OCI-LY7 (cell line): ENCODE measurements around the gene STYXL1. TPM values are rescaled to one million over a fixed set of nuclear protein-coding genes. Genes with fewer than 3 reads are reported as not detected.

Experiments used
- BruUV-seq: library from RNA; stranded (reverse); fragments of 400-500 nt; replicated peaks from 2 replicates; lab custom pipeline; 2021; lab: Mats Ljungman, UMichigan
- CTCF ChIA-PET: fragments of 300-600 bp; sonication (Branson Sonifier 250); formaldehyde crosslinking; loops from one replicate; lab custom pipeline; 2022; ENCODE audit warnings: antibody characterized with exemption; ENCODE audit not compliant: unreplicated experiment; lab: Charles Lee
- POLR2A ChIA-PET: fragments of 300-600 bp; sonication (Branson Sonifier 250); formaldehyde crosslinking; loops from one replicate; lab custom pipeline; 2022; ENCODE audit warnings: antibody characterized with exemption; lab: Charles Lee
- DNase-seq: peaks from one replicate; pipeline ENCODE4 v3.0.0-alpha.2; 2015; ENCODE audit warnings: low spot score
- H2AFZ ChIP-seq: fragments of 200-600 bp; sonication (generic), shearing (Covaris generic); 2 replicates; pipeline ENCODE4 v1.6.1; 2014; ENCODE audit warnings: mild to moderate bottlenecking, antibody characterized with exemption, low read length, moderate library complexity
- H3K27ac ChIP-seq: fragments of 200-600 bp; sonication (generic); 2 replicates; pipeline ENCODE4 v1.5.1; 2014; ENCODE audit warnings: mixed run types, low read depth, mild to moderate bottlenecking, moderate library complexity, low read length, inconsistent platforms; ENCODE audit not compliant: poor library complexity, severe bottlenecking
- H3K36me3 ChIP-seq: fragments of 200-600 bp; sonication (generic); 2 replicates; pipeline ENCODE4 v1.6.1; 2014; ENCODE audit warnings: mild to moderate bottlenecking, antibody characterized with exemption, low read length, moderate library complexity, mixed read lengths; ENCODE audit not compliant: insufficient read depth
- H3K4me1 ChIP-seq: fragments of 200-600 bp; sonication (generic); 2 replicates; pipeline ENCODE4 v1.5.1; 2014; ENCODE audit warnings: mild to moderate bottlenecking, low read length; ENCODE audit not compliant: insufficient read depth, poor library complexity, severe bottlenecking
- H3K4me2 ChIP-seq: fragments of 200-600 bp; sonication (generic); 2 replicates; pipeline ENCODE4 v1.6.1; 2014; ENCODE audit warnings: mild to moderate bottlenecking, low read length
- H3K4me3 ChIP-seq: fragments of 200-600 bp; sonication (generic); 2 replicates; pipeline ENCODE4 v1.5.1; 2014; ENCODE audit warnings: mild to moderate bottlenecking, low read depth, low read length; ENCODE audit not compliant: poor library complexity, severe bottlenecking
- H3K79me2 ChIP-seq: fragments of 200-600 bp; sonication (generic); 2 replicates; pipeline ENCODE4 v1.6.1; 2016; ENCODE audit warnings: low read depth, mild to moderate bottlenecking, low read length, moderate library complexity, mixed read lengths; ENCODE audit not compliant: insufficient read depth
- H3K9me2 ChIP-seq: fragments of 200-600 bp; sonication (generic); 2 replicates; pipeline ENCODE4 v1.6.1; 2016; ENCODE audit warnings: mild to moderate bottlenecking, low read length, mixed read lengths; ENCODE audit not compliant: insufficient read depth
- H3K9me3 ChIP-seq: fragments of 200-600 bp; sonication (generic); 2 replicates; pipeline ENCODE4 v1.6.1; 2014; ENCODE audit warnings: mild to moderate bottlenecking, mixed run types, low read length, mixed read lengths
- H4K20me1 ChIP-seq: fragments of 200-600 bp; sonication (generic); 2 replicates; pipeline ENCODE4 v1.6.1; 2014; ENCODE audit warnings: mild to moderate bottlenecking, antibody characterized with exemption, low read length, moderate library complexity, mixed read lengths; ENCODE audit not compliant: insufficient read depth
- EZH2phosphoT487 ChIP-seq: fragments of 200-600 bp; sonication (generic); IDR thresholded peaks from 2 replicates; pipeline ENCODE4 v1.6.1; 2018; ENCODE audit warnings: low read depth, borderline replicate concordance, mild to moderate bottlenecking, mixed run types, antibody characterized with exemption, low read length, moderate library complexity, mixed read lengths
- intact Hi-C: fragments of 100-400 bp; cut with micrococcal nuclease; formaldehyde crosslinking; loops from one replicate; pipeline ENCODE4 v1.10.0; 2022; ENCODE audit not compliant: unreplicated experiment
- total RNA-seq, 2 experiments: library from RNA; depleted of rRNA in 1 of 2; stranded (reverse); fragments of >200 nt in 1 of 2; shearing (Covaris generic) in 1 of 2; gene quantifications; 2 replicates each; pipeline ENCODE4 v1.2.3, GENCODE V29; 2014 to 2022
- TF ChIP-seq, protein P1 (sequence below): fragments of 200-600 bp; sonication (generic); conservative IDR thresholded peaks from 2 replicates; pipeline ENCODE4 v1.5.1; 2014; ENCODE audit warnings: mild to moderate bottlenecking, antibody characterized with exemption, low read length, moderate library complexity, mixed read lengths

STYXL1 gene
- total RNA-seq, 2 experiments from 2014 or later, result 27.6 to 37.4 TPM

GRCh38 chr7:75963381-75963995, 84.3 kb downstream of the STYXL1 start:
- no peak for TF ChIP-seq EZH2phosphoT487
- TF ChIP-seq, protein P1, sequence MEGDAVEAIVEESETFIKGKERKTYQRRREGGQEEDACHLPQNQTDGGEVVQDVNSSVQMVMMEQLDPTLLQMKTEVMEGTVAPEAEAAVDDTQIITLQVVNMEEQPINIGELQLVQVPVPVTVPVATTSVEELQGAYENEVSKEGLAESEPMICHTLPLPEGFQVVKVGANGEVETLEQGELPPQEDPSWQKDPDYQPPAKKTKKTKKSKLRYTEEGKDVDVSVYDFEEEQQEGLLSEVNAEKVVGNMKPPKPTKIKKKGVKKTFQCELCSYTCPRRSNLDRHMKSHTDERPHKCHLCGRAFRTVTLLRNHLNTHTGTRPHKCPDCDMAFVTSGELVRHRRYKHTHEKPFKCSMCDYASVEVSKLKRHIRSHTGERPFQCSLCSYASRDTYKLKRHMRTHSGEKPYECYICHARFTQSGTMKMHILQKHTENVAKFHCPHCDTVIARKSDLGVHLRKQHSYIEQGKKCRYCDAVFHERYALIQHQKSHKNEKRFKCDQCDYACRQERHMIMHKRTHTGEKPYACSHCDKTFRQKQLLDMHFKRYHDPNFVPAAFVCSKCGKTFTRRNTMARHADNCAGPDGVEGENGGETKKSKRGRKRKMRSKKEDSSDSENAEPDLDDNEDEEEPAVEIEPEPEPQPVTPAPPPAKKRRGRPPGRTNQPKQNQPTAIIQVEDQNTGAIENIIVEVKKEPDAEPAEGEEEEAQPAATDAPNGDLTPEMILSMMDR, result no peak

GRCh38 chr7:75962607-75963380, 85.0 kb downstream of the STYXL1 start:
- DNase-seq, result no peak
- Histone ChIP-seq H3K27ac (no peak overlapping the region), H3K9me2 (no peaks in the 10 kb centered on the region), H3K79me2 (no peaks in the 10 kb centered on the region), H3K4me1 (no peaks in the 10 kb centered on the region), H3K36me3 (peaks cover 7% of the 10 kb centered on the region), H3K4me2 (no peak overlapping the region), H4K20me1 (no peaks in the 10 kb centered on the region), H3K4me3 (no peak overlapping the region), H3K9me3 (no peaks in the 10 kb centered on the region), H2AFZ (no peak overlapping the region)
- BruUV-seq, result no TSS peak
- ChIA-PET POLR2A (no interaction called here), CTCF (no interaction called here)
- no peak for TF ChIP-seq EZH2phosphoT487
- TF ChIP-seq, protein P1, result no peak
- intact Hi-C loops, result no loop called here

More at GRCh38 chr7:75963381-75963995, 84.3 kb downstream of the STYXL1 start:
- ChIA-PET CTCF (no interaction called here), POLR2A (interaction anchor here (0.6 kb wide), 1 partner anchor 55 kb away, joined by 4 read pairs; no protein-coding TSS in a partner anchor)
- H3K9me3 ChIP-seq, result no peaks in the 10 kb centered on the region
- H3K4me1 ChIP-seq, result no peaks in the 10 kb centered on the region
- BruUV-seq, result no TSS peak
- H4K20me1 ChIP-seq, result no peaks in the 10 kb centered on the region
- DNase-seq, result no peak
- H3K4me2 ChIP-seq, result no peak overlapping the region
- H3K4me3 ChIP-seq, result no peak overlapping the region
- H3K9me2 ChIP-seq, result no peaks in the 10 kb centered on the region
- intact Hi-C loops, result no loop called here
- H3K36me3 ChIP-seq, result no peaks in the 10 kb centered on the region
- H3K27ac ChIP-seq, result no peak overlapping the region
- H3K79me2 ChIP-seq, result no peaks in the 10 kb centered on the region
- H2AFZ ChIP-seq, result no peak overlapping the region
